Ovary (tissue), 9 donors: Measurements from ENCODE around the gene RALGAPB. TPM values are rescaled to one million over a fixed set of nuclear protein-coding genes. Genes with fewer than 3 reads are reported as not detected.
"Not testable (repeated sequence)": the region's sequence is repeated elsewhere in the genome, so short reads cannot be mapped to it uniquely, and the experiment has no call there.

Experiments used
- DNase-seq, 5 donors: peaks; one replicate each; pipeline ENCODE4 v3.0.0-alpha.2; 2019 to 2020
- H3K27ac ChIP-seq, 2 donors: fragments of 200-600 bp; one replicate each; pipeline versions ENCODE4 v1.5.1 to v1.8.0; 2019 to 2022
- H3K27me3 ChIP-seq: fragments of 200-600 bp; one replicate; pipeline ENCODE4 v1.8.0; 2022
- H3K36me3 ChIP-seq: fragments of 200-600 bp; sonication (generic); one replicate; pipeline ENCODE4 v1.5.1; 2019
- H3K4me1 ChIP-seq: one replicate; pipeline ENCODE4 v1.8.1; 2013; ENCODE audit warnings: mild to moderate bottlenecking, moderate library complexity; ENCODE audit not compliant: insufficient read depth
- H3K4me3 ChIP-seq: fragments of 200-600 bp; sonication (generic); one replicate; pipeline ENCODE4 v1.5.1; 2017
- H3K9me3 ChIP-seq, 2 donors: fragments of 200-600 bp in 1 of 2; sonication (generic) in 1 of 2; one replicate each; pipeline versions ENCODE4 v1.5.1 to v1.8.1; 2013 to 2019; ENCODE audit warnings: mild to moderate bottlenecking in 1 of 2, moderate library complexity in 1 of 2
- CTCF ChIP-seq, 3 donors: fragments of 450-650 bp in 2 of 3; fragments of 200-600 bp in 1 of 3; IDR thresholded peaks; one replicate each; pipeline versions ENCODE4 v1.5.1 to v1.8.0; 2016 to 2022; ENCODE audit warnings: antibody characterized with exemption in 3 of 3, mild to moderate bottlenecking in 1 of 3
- EP300 ChIP-seq: sonication (generic); formaldehyde crosslinking; IDR thresholded peaks from one replicate; pipeline ENCODE4 v1.6.1; 2017; ENCODE audit warnings: antibody characterized with exemption
- POLR2A ChIP-seq: fragments of 450-650 bp; IDR thresholded peaks from one replicate; pipeline ENCODE4 v1.6.1; 2017; ENCODE audit warnings: antibody characterized with exemption, mild to moderate bottlenecking, moderate library complexity
- WGBS, 3 donors: extraction: QIAGEN DNeasy Blood & Tissue Kit in 1 of 3; methylation state at CpG; one replicate each; pipeline versions ENCODE4 v1.1.5 to v1.1.7; 2013 to 2017; 5-methylcytosine and 5-hydroxymethylcytosine counted together
- intact Hi-C, 4 donors: fragments of 100-400 bp; cut with DNase I; formaldehyde crosslinking; loops; one replicate each; pipeline versions ENCODE4 v1.11.0 to v1.15.1; 2022 to 2023
- polyA plus RNA-seq, 2 donors: library from polyadenylated mRNA; stranded (reverse); fragments of 200-250 nt in 1 of 2; fragments of 350-450 nt in 1 of 2; fragmentation: Illumina TruSeq in 1 of 2; extraction: RNeasy Lipid Tissue Mini Kit (QIAGEN cat#74804) in 1 of 2; gene quantifications; one replicate each; pipeline ENCODE4 v1.2.3, GENCODE V29; 2013 to 2014
- total RNA-seq, 7 donors: library from RNA; depleted of rRNA in 2 of 7; stranded (reverse); fragments of >200 nt in 2 of 7; fragmentation: NEBNext Ultra II Directional in 3 of 7; extraction: Animal tissue kit (Norgen Biotek cat#: 25700) in 3 of 7; gene quantifications; one replicate each; pipeline versions ENCODE4 v1.1.0 to v1.2.4, GENCODE V29; 2016 to 2023
- donor health status: DM: no; HTN: no; CAD: no; lungs with moderate emphysema.
- donor health status: DM: no; HTN: no; CAD: no.
- donor health status: Bipolar disorder and iron deficiency.
- donor health status: DM: yes; HTN: yes; CAD: no.
- donor health status: DM: no; HTN: no; CAD: no.
- donor health status: DM: yes; HTN: yes; CAD: no.

Gene RALGAPB
- total and polyA plus RNA-seq, 9 donors: 10.4 to 41.3 (median 30.0) TPM

DNA sequence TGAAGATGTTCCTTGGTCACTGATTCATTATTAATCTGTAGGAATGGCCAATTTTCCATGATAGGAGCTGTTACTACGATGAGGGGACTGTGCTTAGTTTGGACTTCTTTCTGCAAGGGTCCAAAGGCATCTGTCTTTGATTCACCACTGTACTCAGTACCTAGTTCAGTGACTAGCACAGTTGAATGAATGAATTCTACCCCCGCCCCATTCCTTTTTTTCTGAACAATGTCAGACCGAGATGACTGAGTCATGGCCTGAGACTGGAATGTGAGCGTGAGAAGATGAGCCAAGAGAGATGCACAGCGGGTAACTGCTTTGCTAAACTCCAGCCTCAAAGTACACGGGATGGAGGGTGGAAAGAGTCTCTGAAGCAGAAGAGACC is 37.1 kb upstream of the RALGAPB start:
- TF ChIP-seq POLR2A (no peak), CTCF (IDR thresholded peaks at IDR 0.05) (no peak), EP300 (no peak)
- no peak overlapping the region for H3K27ac ChIP-seq
- intact Hi-C loops: no loop called here
- WGBS, 3 donors: 54 to 55% (median 55%) methylated on average over 6 of the region's 6 CpGs
- DNase-seq: no peak
- no peak overlapping the region for H3K4me3 ChIP-seq
- H3K36me3 ChIP-seq: no peaks in the 10 kb centered on the region
- H3K4me1 ChIP-seq: peaks cover 2% of the 10 kb centered on the region
- H3K27me3 ChIP-seq: no peaks in the 10 kb centered on the region
- no peaks in the 10 kb centered on the region for H3K9me3 ChIP-seq

- no peak for TF ChIP-seq POLR2A
- no peak for TF ChIP-seq EP300
- no peak for TF ChIP-seq CTCF (IDR thresholded peaks at IDR 0.05)
- 75 to 78% (median 75%) methylated on average over 6 of the region's 6 CpGs for WGBS, 3 donors
- Histone ChIP-seq H3K4me1 (peaks cover 2% of the 10 kb centered on the region), H3K4me3 (no peak overlapping the region), H3K36me3 (no peaks in the 10 kb centered on the region), H3K9me3 (no peaks in the 10 kb centered on the region), H3K27ac (no peak overlapping the region), H3K27me3 (no peaks in the 10 kb centered on the region)
- DNase-seq: no peak
- intact Hi-C loops: no loop called here
Measured at GRCh38 chr20:38437796-38438195, 34.8 kb upstream of the RALGAPB start.

GRCh38 chr20:38441110-38441509 is 31.5 kb upstream of the RALGAPB start:
- H3K36me3 ChIP-seq, H3K27ac ChIP-seq, intact Hi-C loops, DNase-seq, H3K27me3 ChIP-seq, H3K4me1 ChIP-seq, H3K9me3 ChIP-seq, H3K4me3 ChIP-seq: not testable (repeated sequence)
- 91 to 93% (median 93%) methylated on average over 8 of the region's 8 CpGs for WGBS, 3 donors

DNA sequence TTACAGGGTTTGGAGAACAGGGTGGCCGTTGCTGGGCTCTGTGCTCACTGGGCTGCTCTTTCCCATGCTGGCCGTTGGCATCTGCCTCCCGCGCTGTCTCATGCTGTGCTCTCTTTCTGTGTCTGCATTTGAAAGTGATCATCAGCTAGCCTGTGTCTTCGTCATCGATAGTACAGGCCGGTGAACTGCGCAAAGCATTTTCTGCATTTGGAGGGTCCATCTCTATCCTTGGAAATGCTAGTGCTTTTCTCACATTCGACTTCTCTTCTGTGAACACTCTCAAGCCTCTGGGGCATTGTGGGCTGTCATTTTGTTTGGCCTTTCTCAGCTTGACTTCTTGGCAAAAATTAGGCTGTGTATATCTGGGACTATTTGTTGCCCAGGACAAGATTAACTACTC is 30.7 kb upstream of the RALGAPB start:
- WGBS, 3 donors: 51 to 63% (median 54%) methylated on average over 9 of the region's 9 CpGs
- DNase-seq: no peak
- no peak overlapping the region for H3K4me3 ChIP-seq
- H3K36me3 ChIP-seq: no peaks in the 10 kb centered on the region
- H3K4me1 ChIP-seq: no peaks in the 10 kb centered on the region
- H3K27ac ChIP-seq: no peak overlapping the region
- intact Hi-C loops: no loop called here
- no peaks in the 10 kb centered on the region for H3K9me3 ChIP-seq
- TF ChIP-seq CTCF (IDR thresholded peaks at IDR 0.05): no peak
- TF ChIP-seq POLR2A: no peak
- no peak for TF ChIP-seq EP300
- H3K27me3 ChIP-seq: no peaks in the 10 kb centered on the region

DNA sequence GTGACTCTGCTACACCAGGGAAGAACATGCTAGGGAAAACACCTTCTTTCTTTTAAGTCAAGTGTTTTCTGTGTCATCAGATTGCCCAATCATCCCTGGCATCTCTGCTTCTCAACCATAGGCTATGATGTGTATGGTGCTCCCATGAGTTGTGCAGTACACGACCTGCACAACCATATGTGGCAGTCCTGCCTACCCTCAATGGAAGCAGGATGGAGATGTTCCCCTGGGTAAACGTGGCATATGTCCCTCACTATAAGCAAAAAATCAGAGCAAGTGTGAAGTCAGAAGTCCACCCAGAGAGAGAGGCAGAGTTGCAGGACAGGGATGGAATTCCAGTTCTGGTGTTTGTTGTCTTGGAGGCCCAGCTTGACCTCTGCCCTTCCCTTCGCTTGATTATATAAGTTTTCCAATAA is 27.3 kb upstream of the RALGAPB start:
- no peak overlapping the region for H3K27ac ChIP-seq

More for the DNA sequence above, 27.3 kb upstream of the RALGAPB start:
- intact Hi-C loops: no loop called here
- DNase-seq: no peak
- Histone ChIP-seq H3K9me3 (no peaks in the 10 kb centered on the region), H3K36me3 (no peaks in the 10 kb centered on the region), H3K4me3 (no peak overlapping the region), H3K27me3 (no peaks in the 10 kb centered on the region), H3K4me1 (peaks cover 2% of the 10 kb centered on the region)
- TF ChIP-seq CTCF (IDR thresholded peaks at IDR 0.05): no peak
- no peak for TF ChIP-seq EP300
- TF ChIP-seq POLR2A: no peak
- 86 to 87% (median 86%) methylated on average over 3 of the region's 3 CpGs for WGBS, 3 donors
